ENCODE measurements around the gene DPP6. TPM values are rescaled to one million over a fixed set of nuclear protein-coding genes. Genes with fewer than 3 reads are reported as not detected.
"Not testable (repeated sequence)": the region's sequence is repeated elsewhere in the genome, so short reads cannot be mapped to it uniquely, and the experiment has no call there.

Gene DPP6
- polyA plus RNA-seq, 1 donor (not counting 4 experiments of a cell fraction or from before 2014, with no cell fraction given): not detected

GRCh38 chr7:154120825-154121224 lies 68.6 kb downstream of the DPP6 start:
- H4K20me1 ChIP-seq (ENCODE audit: control insufficient read depth, extremely low read depth, insufficient read depth, low read length); H3K4me1 ChIP-seq (ENCODE audit: control insufficient read depth, extremely low read depth, insufficient read depth, low read length); H3K27ac ChIP-seq (ENCODE audit: control insufficient read depth, insufficient read depth, low read length); H3K4me2 ChIP-seq (ENCODE audit: control insufficient read depth, extremely low read depth, insufficient read depth, low read depth, low read length); DNase-seq (ENCODE audit: low read depth, low spot score); H3K9me3 ChIP-seq (ENCODE audit: control insufficient read depth, low read depth, low read length); H3K79me2 ChIP-seq (ENCODE audit: control insufficient read depth, insufficient read depth, low read length); H2AFZ ChIP-seq (ENCODE audit: control insufficient read depth, low read length); H3K36me3 ChIP-seq (ENCODE audit: control insufficient read depth in 2 of 2, extremely low read depth in 1 of 2, insufficient read depth in 2 of 2, low read length in 2 of 2); H3K27me3 ChIP-seq (ENCODE audit: control insufficient read depth, extremely low read depth, insufficient read depth, low read length); H3K9ac ChIP-seq (ENCODE audit: control insufficient read depth, extremely low read depth, insufficient read depth, low read length); H3K4me3 ChIP-seq (ENCODE audit: control insufficient read depth in 2 of 3, extremely low read depth in 1 of 3, insufficient read depth in 2 of 3, low read depth in 1 of 3, low read length in 3 of 3); H3K9me1 ChIP-seq (ENCODE audit: control insufficient read depth, extremely low read depth, insufficient read depth, low read length); FAIRE-seq; dilution Hi-C loops (cut with MboI; ENCODE audit: extremely low pct_ligation_motif_present, low sequenced_read_pairs): not testable (repeated sequence)

GRCh38 chr7:154122720-154123119 lies 70.5 kb downstream of the DPP6 start:
- H3K9ac ChIP-seq (ENCODE audit: control insufficient read depth, extremely low read depth, insufficient read depth, low read length); dilution Hi-C loops (cut with MboI; ENCODE audit: extremely low pct_ligation_motif_present, low sequenced_read_pairs); H3K79me2 ChIP-seq (ENCODE audit: control insufficient read depth, insufficient read depth, low read length); H3K27ac ChIP-seq (ENCODE audit: control insufficient read depth, insufficient read depth, low read length); DNase-seq (ENCODE audit: low read depth, low spot score); H3K4me1 ChIP-seq (ENCODE audit: control insufficient read depth, extremely low read depth, insufficient read depth, low read length); H4K20me1 ChIP-seq (ENCODE audit: control insufficient read depth, extremely low read depth, insufficient read depth, low read length); FAIRE-seq; H3K27me3 ChIP-seq (ENCODE audit: control insufficient read depth, extremely low read depth, insufficient read depth, low read length); H3K4me3 ChIP-seq (ENCODE audit: control insufficient read depth in 2 of 3, extremely low read depth in 1 of 3, insufficient read depth in 2 of 3, low read depth in 1 of 3, low read length in 3 of 3); H2AFZ ChIP-seq (ENCODE audit: control insufficient read depth, low read length); H3K4me2 ChIP-seq (ENCODE audit: control insufficient read depth, extremely low read depth, insufficient read depth, low read depth, low read length); H3K36me3 ChIP-seq (ENCODE audit: control insufficient read depth in 2 of 2, extremely low read depth in 1 of 2, insufficient read depth in 2 of 2, low read length in 2 of 2); H3K9me1 ChIP-seq (ENCODE audit: control insufficient read depth, extremely low read depth, insufficient read depth, low read length); H3K9me3 ChIP-seq (ENCODE audit: control insufficient read depth, low read depth, low read length): not testable (repeated sequence)

- H2AFZ ChIP-seq (ENCODE audit: control insufficient read depth, low read length); FAIRE-seq; H3K9ac ChIP-seq (ENCODE audit: control insufficient read depth, extremely low read depth, insufficient read depth, low read length); H3K27ac ChIP-seq (ENCODE audit: control insufficient read depth, insufficient read depth, low read length); H3K9me3 ChIP-seq (ENCODE audit: control insufficient read depth, low read depth, low read length); H3K4me2 ChIP-seq (ENCODE audit: control insufficient read depth, extremely low read depth, insufficient read depth, low read depth, low read length); dilution Hi-C loops (cut with MboI; ENCODE audit: extremely low pct_ligation_motif_present, low sequenced_read_pairs); H3K36me3 ChIP-seq (ENCODE audit: control insufficient read depth in 2 of 2, extremely low read depth in 1 of 2, insufficient read depth in 2 of 2, low read length in 2 of 2); DNase-seq (ENCODE audit: low read depth, low spot score); H3K4me3 ChIP-seq (ENCODE audit: control insufficient read depth in 2 of 3, extremely low read depth in 1 of 3, insufficient read depth in 2 of 3, low read depth in 1 of 3, low read length in 3 of 3); H3K9me1 ChIP-seq (ENCODE audit: control insufficient read depth, extremely low read depth, insufficient read depth, low read length); H3K79me2 ChIP-seq (ENCODE audit: control insufficient read depth, insufficient read depth, low read length); H3K4me1 ChIP-seq (ENCODE audit: control insufficient read depth, extremely low read depth, insufficient read depth, low read length); H4K20me1 ChIP-seq (ENCODE audit: control insufficient read depth, extremely low read depth, insufficient read depth, low read length); H3K27me3 ChIP-seq (ENCODE audit: control insufficient read depth, extremely low read depth, insufficient read depth, low read length): not testable (repeated sequence)
Observed at GRCh38 chr7:154123397-154123796, 71.2 kb downstream of the DPP6 start.

- dilution Hi-C loops (cut with MboI; ENCODE audit: extremely low pct_ligation_motif_present, low sequenced_read_pairs): not testable (repeated sequence)
Observed at GRCh38 chr7:154129142-154129541, 76.9 kb downstream of the DPP6 start.

DNA sequence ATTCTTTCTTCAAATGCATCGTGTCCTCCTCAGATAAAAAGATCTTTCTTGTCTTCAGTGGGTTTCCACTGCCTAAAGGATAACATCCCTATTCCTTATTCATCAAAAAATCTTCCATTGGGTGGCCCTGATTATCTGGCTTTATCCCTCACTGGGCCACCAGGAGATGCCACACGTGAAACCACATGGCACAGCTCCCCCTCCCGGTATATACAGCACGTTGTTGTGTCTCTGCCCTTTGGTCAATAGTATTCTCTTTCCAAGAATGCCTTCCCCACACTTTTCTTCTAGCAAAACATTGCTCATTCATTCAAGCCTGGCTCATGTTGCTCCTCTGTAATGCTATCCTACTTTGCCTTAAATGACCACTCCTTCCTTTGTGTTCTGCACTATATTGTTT lies 80.4 kb downstream of the DPP6 start:
- H3K9me3 ChIP-seq (ENCODE audit: control insufficient read depth, low read depth, low read length); DNase-seq (ENCODE audit: low read depth, low spot score); H3K79me2 ChIP-seq (ENCODE audit: control insufficient read depth, insufficient read depth, low read length); H3K4me2 ChIP-seq (ENCODE audit: control insufficient read depth, extremely low read depth, insufficient read depth, low read depth, low read length); H3K4me3 ChIP-seq (ENCODE audit: control insufficient read depth in 2 of 3, extremely low read depth in 1 of 3, insufficient read depth in 2 of 3, low read depth in 1 of 3, low read length in 3 of 3); dilution Hi-C loops (cut with MboI; ENCODE audit: extremely low pct_ligation_motif_present, low sequenced_read_pairs); H3K27ac ChIP-seq (ENCODE audit: control insufficient read depth, insufficient read depth, low read length); H3K27me3 ChIP-seq (ENCODE audit: control insufficient read depth, extremely low read depth, insufficient read depth, low read length); H3K9me1 ChIP-seq (ENCODE audit: control insufficient read depth, extremely low read depth, insufficient read depth, low read length); H3K36me3 ChIP-seq (ENCODE audit: control insufficient read depth in 2 of 2, extremely low read depth in 1 of 2, insufficient read depth in 2 of 2, low read length in 2 of 2); H3K9ac ChIP-seq (ENCODE audit: control insufficient read depth, extremely low read depth, insufficient read depth, low read length); H2AFZ ChIP-seq (ENCODE audit: control insufficient read depth, low read length); H4K20me1 ChIP-seq (ENCODE audit: control insufficient read depth, extremely low read depth, insufficient read depth, low read length); FAIRE-seq; H3K4me1 ChIP-seq (ENCODE audit: control insufficient read depth, extremely low read depth, insufficient read depth, low read length): not testable (repeated sequence)

More at GRCh38 chr7:154129142-154129541, 76.9 kb downstream of the DPP6 start:
- not testable (repeated sequence) for H3K9me3 ChIP-seq (ENCODE audit: control insufficient read depth, low read depth, low read length); H3K4me1 ChIP-seq (ENCODE audit: control insufficient read depth, extremely low read depth, insufficient read depth, low read length); H4K20me1 ChIP-seq (ENCODE audit: control insufficient read depth, extremely low read depth, insufficient read depth, low read length); DNase-seq (ENCODE audit: low read depth, low spot score); FAIRE-seq; H3K79me2 ChIP-seq (ENCODE audit: control insufficient read depth, insufficient read depth, low read length); H2AFZ ChIP-seq (ENCODE audit: control insufficient read depth, low read length); H3K36me3 ChIP-seq (ENCODE audit: control insufficient read depth in 2 of 2, extremely low read depth in 1 of 2, insufficient read depth in 2 of 2, low read length in 2 of 2); H3K27ac ChIP-seq (ENCODE audit: control insufficient read depth, insufficient read depth, low read length); H3K9me1 ChIP-seq (ENCODE audit: control insufficient read depth, extremely low read depth, insufficient read depth, low read length); H3K4me3 ChIP-seq (ENCODE audit: control insufficient read depth in 2 of 3, extremely low read depth in 1 of 3, insufficient read depth in 2 of 3, low read depth in 1 of 3, low read length in 3 of 3); H3K9ac ChIP-seq (ENCODE audit: control insufficient read depth, extremely low read depth, insufficient read depth, low read length); H3K4me2 ChIP-seq (ENCODE audit: control insufficient read depth, extremely low read depth, insufficient read depth, low read depth, low read length); H3K27me3 ChIP-seq (ENCODE audit: control insufficient read depth, extremely low read depth, insufficient read depth, low read length)

Measured in keratinocyte (primary cell).